ENCODE measurements around the gene TTC7B. TPM values are rescaled to one million over a fixed set of nuclear protein-coding genes. Genes with fewer than 3 reads are reported as not detected.

Gene TTC7B
- total and polyA plus RNA-seq, 2 of the 8 experiments (the other 6 are each of a cell fraction or from before 2014, with no cell fraction given): 23.7 to 34.0 TPM

DNA sequence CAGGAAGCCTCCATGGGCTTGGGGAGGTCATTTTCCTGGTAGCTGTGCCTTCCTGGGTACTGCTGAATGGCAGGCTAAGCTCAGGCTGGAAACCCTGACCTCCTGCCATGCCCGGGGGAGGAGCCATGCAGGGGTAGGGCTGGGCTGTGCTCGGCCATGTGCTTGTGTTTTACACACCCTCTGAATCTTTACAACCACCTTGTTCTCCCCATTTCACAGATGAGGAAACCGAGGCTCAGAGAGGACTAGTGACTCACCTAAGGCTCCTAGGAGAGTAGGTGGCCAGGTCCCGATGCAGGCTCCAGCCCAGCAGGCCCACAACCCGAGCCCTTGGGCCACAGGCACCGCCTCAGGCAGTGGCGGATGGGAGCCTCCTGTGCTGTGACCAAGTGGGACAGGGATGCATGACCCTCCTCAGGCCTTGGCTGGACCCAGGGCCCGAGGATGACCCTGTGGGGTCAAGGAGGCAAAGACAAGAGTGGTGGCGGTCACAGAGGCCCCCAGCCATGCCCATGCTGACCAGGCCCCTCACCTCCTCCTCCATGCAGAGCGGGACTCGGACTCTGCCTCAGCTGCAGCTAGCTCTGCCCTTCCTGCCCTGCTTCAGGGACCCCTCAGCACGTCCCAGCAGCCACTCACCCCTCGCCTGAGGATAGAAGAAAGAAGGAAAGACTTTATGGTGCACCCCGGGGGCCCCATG is 283.3 kb downstream of the TTC7B start (continued):
- TF ChIP-seq KDM4A (IDR thresholded peaks at IDR 0.05; ENCODE audit: low read depth, low read length, severe bottlenecking) (no peak), KDM1A (IDR thresholded peaks at IDR 0.05; ENCODE audit: borderline replicate concordance, low read length) (no peak)
